Suprapubic skin (tissue), 4 donors: ENCODE data around the gene XYLT1.

ENCODE experiments used
- CTCF ChIP-seq, 2 donors: fragments of 200-600 bp in 1 of 2; fragments of 450-650 bp in 1 of 2; sonication (generic) in 1 of 2; IDR thresholded peaks; one replicate each; pipeline ENCODE4 v1.5.1; 2016 to 2019; ENCODE audit warnings: antibody characterized with exemption in 2 of 2, mild to moderate bottlenecking in 1 of 2, moderate library complexity in 1 of 2
- EP300 ChIP-seq: sonication (generic); formaldehyde crosslinking; IDR thresholded peaks from one replicate; pipeline ENCODE4 v1.6.1; 2017; ENCODE audit warnings: antibody characterized with exemption
- POLR2AphosphoS5 ChIP-seq, 3 donors: sonication (generic); formaldehyde crosslinking; IDR thresholded peaks; one replicate each; pipeline ENCODE4 v1.6.1; 2017; ENCODE audit warnings: antibody characterized with exemption in 3 of 3

- TF ChIP-seq EP300 (no peak), POLR2AphosphoS5 (IDR thresholded peaks at IDR 0.05) (no peak), CTCF (IDR thresholded peaks at IDR 0.05) (no peak)
These were observed 256.8 kb downstream of the XYLT1 start for GRCh38 chr16:17213974-17214373.
